ENCODE data around the gene HAS3. TPM values are rescaled to one million over a fixed set of nuclear protein-coding genes. Genes with fewer than 3 reads are reported as not detected.

HAS3 gene
- total RNA-seq, 1 experiment from 2014 or later, result 140 TPM

GRCh38 chr16:69150146-69150865 lies 44.9 kb downstream of the HAS3 start:
- no peak overlapping the region for H3K9ac ChIP-seq (ENCODE audit: low read length)
- ChIA-PET CTCF (interaction anchor here (0.6 to 1.7 kb wide), 11 partner anchors 8 to 303 kb away, joined by 3 to 30 read pairs (median 4); no protein-coding TSS in a partner anchor), POLR2A (no interaction called here), RAD21 (ENCODE audit: low non-redundant PET in 1 of 2, low total read pairs in 2 of 2, uncharacterized antibody in 2 of 2, unreplicated experiment in 2 of 2) (no interaction called here)
- ATAC-seq, result peak; percentile 94
- H3K27ac ChIP-seq (ENCODE audit: low read depth, low read length), result no peak overlapping the region
- H3K4me3 ChIP-seq (replicated peaks in 1 of 2; ENCODE audit: low read depth in 1 of 2, low read length in 2 of 2), result no peak overlapping the region
- intact Hi-C loops (cut with micrococcal nuclease), result loop anchor here (1.0 kb wide), 1 partner anchor 136 kb away; no protein-coding TSS in a partner anchor
- H3K9me2 ChIP-seq (ENCODE audit: insufficient read depth), result no peaks in the 10 kb centered on the region
- no peaks in the 10 kb centered on the region for H3K27me3 ChIP-seq (ENCODE audit: insufficient read depth, low read length)
- no peak overlapping the region for H3K4me2 ChIP-seq (ENCODE audit: low read length)
- H4K20me1 ChIP-seq (ENCODE audit: insufficient read depth), result peaks cover 20% of the 10 kb centered on the region; the same call in 1 of the 2 replicates
- no peak overlapping the region for H2AFZ ChIP-seq (ENCODE audit: low read depth, low read length, poor library complexity, severe bottlenecking)
- DNase-seq (ENCODE audit: low read depth, low spot score), result peak; percentile 55
- H3K4me1 ChIP-seq (ENCODE audit: control insufficient read depth in 1 of 2, insufficient read depth in 2 of 2, low read length in 2 of 2), result no peaks in the 10 kb centered on the region
- no peak for TF ChIP-seq ZBTB33 (IDR thresholded peaks at IDR 0.05; ENCODE audit: extremely low read depth, insufficient replicate concordance, low read length)
- no peak for TF ChIP-seq EGR1 (IDR thresholded peaks at IDR 0.05; ENCODE audit: low read depth)
- peak; percentile 63 to 87 (median 71); a peak in 5 of 6 replicates for TF ChIP-seq CTCF (IDR thresholded peaks at IDR 0.05 in 2 of 3, conservative IDR thresholded peaks at IDR 0.05 in 1 of 3; ENCODE audit: borderline replicate concordance in 1 of 3, insufficient read depth in 1 of 3, low read depth in 2 of 3, low read length in 2 of 3)
- peak; percentile 87 for TF ChIP-seq RAD21 (IDR thresholded peaks at IDR 0.05; ENCODE audit: low read depth)
- H3K79me2 ChIP-seq (ENCODE audit: insufficient read depth, low read length), result peaks cover 79% of the 10 kb centered on the region
- peaks cover 35 to 69% of the 10 kb centered on the region in 2 experiments for H3K36me3 ChIP-seq (ENCODE audit: control insufficient read depth in 1 of 2, insufficient read depth in 2 of 2, low read length in 2 of 2)
- BruUV-seq (replicated peaks), result no TSS peak
- H3K9me3 ChIP-seq (ENCODE audit: control insufficient read depth in 1 of 2, insufficient read depth in 1 of 2, low read depth in 1 of 2, low read length in 2 of 2), result no peaks in the 10 kb centered on the region

All from HCT116 (cell line).